ENCODE results near the gene DLGAP4.

- TF ChIP-seq, protein P1, sequence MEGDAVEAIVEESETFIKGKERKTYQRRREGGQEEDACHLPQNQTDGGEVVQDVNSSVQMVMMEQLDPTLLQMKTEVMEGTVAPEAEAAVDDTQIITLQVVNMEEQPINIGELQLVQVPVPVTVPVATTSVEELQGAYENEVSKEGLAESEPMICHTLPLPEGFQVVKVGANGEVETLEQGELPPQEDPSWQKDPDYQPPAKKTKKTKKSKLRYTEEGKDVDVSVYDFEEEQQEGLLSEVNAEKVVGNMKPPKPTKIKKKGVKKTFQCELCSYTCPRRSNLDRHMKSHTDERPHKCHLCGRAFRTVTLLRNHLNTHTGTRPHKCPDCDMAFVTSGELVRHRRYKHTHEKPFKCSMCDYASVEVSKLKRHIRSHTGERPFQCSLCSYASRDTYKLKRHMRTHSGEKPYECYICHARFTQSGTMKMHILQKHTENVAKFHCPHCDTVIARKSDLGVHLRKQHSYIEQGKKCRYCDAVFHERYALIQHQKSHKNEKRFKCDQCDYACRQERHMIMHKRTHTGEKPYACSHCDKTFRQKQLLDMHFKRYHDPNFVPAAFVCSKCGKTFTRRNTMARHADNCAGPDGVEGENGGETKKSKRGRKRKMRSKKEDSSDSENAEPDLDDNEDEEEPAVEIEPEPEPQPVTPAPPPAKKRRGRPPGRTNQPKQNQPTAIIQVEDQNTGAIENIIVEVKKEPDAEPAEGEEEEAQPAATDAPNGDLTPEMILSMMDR (IDR thresholded peaks at IDR 0.05) = no peak
- no peak for TF ChIP-seq POLR2A (IDR thresholded peaks at IDR 0.05)
Observed at GRCh38 chr20:36364506-36364905, 58.4 kb downstream of the DLGAP4 start.
